Esophagus muscularis mucosa (tissue), 4 donors: Measurements from ENCODE around the gene SETD1A. TPM values are rescaled to one million over a fixed set of nuclear protein-coding genes. Genes with fewer than 3 reads are reported as not detected.

Experiments used
- DNase-seq: peaks from one replicate; pipeline ENCODE4 v3.0.0-alpha.2; 2017; ENCODE audit errors: extremely low spot score
- H3K27ac ChIP-seq, 4 donors: fragments of 200-600 bp; sonication (generic); replicated peaks in 1 of 4; 1 replicate in 3 of 4; 2 replicates in 1 of 4; pipeline ENCODE4 v1.5.1; 2016 to 2019; ENCODE audit warnings: mild to moderate bottlenecking in 1 of 4
- H3K27me3 ChIP-seq, 4 donors: fragments of 200-600 bp; sonication (generic); one replicate each; pipeline versions ENCODE4 v1.5.1 to v1.6.0; 2016 to 2019
- H3K36me3 ChIP-seq, 4 donors: fragments of 200-600 bp; sonication (generic); one replicate each; pipeline ENCODE4 v1.5.1; 2016 to 2019
- H3K4me1 ChIP-seq, 4 donors: fragments of 200-600 bp; sonication (generic); one replicate each; pipeline ENCODE4 v1.5.1; 2016 to 2019
- H3K4me3 ChIP-seq, 4 donors: fragments of 200-600 bp; sonication (generic); 1 replicate in 2 of 4; 2 replicates in 2 of 4; pipeline ENCODE4 v1.5.1; 2016 to 2019; ENCODE audit warnings: mild to moderate bottlenecking in 4 of 4, moderate library complexity in 1 of 4
- H3K9me3 ChIP-seq, 4 donors: fragments of 200-600 bp; sonication (generic); 1 replicate in 3 of 4; 2 replicates in 1 of 4; pipeline ENCODE4 v1.5.1; 2016 to 2019
- EP300 ChIP-seq: sonication (generic); formaldehyde crosslinking; IDR thresholded peaks from one replicate; pipeline ENCODE4 v1.6.1; 2017; ENCODE audit warnings: antibody characterized with exemption
- POLR2A ChIP-seq: fragments of 450-650 bp; IDR thresholded peaks from one replicate; pipeline ENCODE4 v1.6.1; 2017; ENCODE audit warnings: antibody characterized with exemption, moderate library complexity, mild to moderate bottlenecking, low read depth
- POLR2AphosphoS5 ChIP-seq, 2 donors: sonication (generic); formaldehyde crosslinking; IDR thresholded peaks; one replicate each; pipeline ENCODE4 v1.6.1; 2017; ENCODE audit warnings: antibody characterized with exemption in 2 of 2
- WGBS: methylation state at CpG from one replicate; pipeline ENCODE4 v1.1.5; 2018; 5-methylcytosine and 5-hydroxymethylcytosine counted together
- intact Hi-C: fragments of 100-400 bp; cut with DNase I; formaldehyde crosslinking; loops from one replicate; pipeline ENCODE4 v1.15.1; 2023
- total RNA-seq, 4 donors: library from RNA; depleted of rRNA; stranded (reverse); fragments of >200 nt; gene quantifications; one replicate each; pipeline versions ENCODE4 v1.1.0 to v1.2.1, GENCODE V29; 2016
- TF ChIP-seq, protein P1 (sequence below), 3 experiments: fragments of 200-600 bp in 2 of 3; fragments of 450-650 bp in 1 of 3; sonication (generic) in 2 of 3; IDR thresholded peaks; one replicate each; pipeline ENCODE4 v1.5.1; 2017 to 2019; ENCODE audit warnings: antibody characterized with exemption in 3 of 3, mild to moderate bottlenecking in 2 of 3, moderate library complexity in 1 of 3

The SETD1A gene
- total RNA-seq, 4 donors from 2014 or later = 7.1 to 25.4 (median 9.9) TPM

- peaks cover 12 to 54% (median 47%) of the 10 kb centered on the region in 4 donors for H3K36me3 ChIP-seq
- peak overlapping the region in 3 of 4 donors; percentile 50 to 64 (median 54) for H3K4me3 ChIP-seq
- no peak for DNase-seq
- no peak for TF ChIP-seq EP300
- TF ChIP-seq, protein P1, sequence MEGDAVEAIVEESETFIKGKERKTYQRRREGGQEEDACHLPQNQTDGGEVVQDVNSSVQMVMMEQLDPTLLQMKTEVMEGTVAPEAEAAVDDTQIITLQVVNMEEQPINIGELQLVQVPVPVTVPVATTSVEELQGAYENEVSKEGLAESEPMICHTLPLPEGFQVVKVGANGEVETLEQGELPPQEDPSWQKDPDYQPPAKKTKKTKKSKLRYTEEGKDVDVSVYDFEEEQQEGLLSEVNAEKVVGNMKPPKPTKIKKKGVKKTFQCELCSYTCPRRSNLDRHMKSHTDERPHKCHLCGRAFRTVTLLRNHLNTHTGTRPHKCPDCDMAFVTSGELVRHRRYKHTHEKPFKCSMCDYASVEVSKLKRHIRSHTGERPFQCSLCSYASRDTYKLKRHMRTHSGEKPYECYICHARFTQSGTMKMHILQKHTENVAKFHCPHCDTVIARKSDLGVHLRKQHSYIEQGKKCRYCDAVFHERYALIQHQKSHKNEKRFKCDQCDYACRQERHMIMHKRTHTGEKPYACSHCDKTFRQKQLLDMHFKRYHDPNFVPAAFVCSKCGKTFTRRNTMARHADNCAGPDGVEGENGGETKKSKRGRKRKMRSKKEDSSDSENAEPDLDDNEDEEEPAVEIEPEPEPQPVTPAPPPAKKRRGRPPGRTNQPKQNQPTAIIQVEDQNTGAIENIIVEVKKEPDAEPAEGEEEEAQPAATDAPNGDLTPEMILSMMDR (IDR thresholded peaks at IDR 0.05) = no peak
- TF ChIP-seq POLR2AphosphoS5 (IDR thresholded peaks at IDR 0.05) = no peak
- no peak for TF ChIP-seq POLR2A
- H3K9me3 ChIP-seq = no peaks in the 10 kb centered on the region
- WGBS = 87% methylated on average over 17 of the region's 29 CpGs
- no peaks in the 10 kb centered on the region for H3K27me3 ChIP-seq
- H3K4me1 ChIP-seq = peaks cover 11 to 22% (median 20%) of the 10 kb centered on the region in 4 donors
- intact Hi-C loops = loop anchor here (5.0 kb wide), 3 partner anchors 111 to 881 kb away; no protein-coding TSS in a partner anchor
- peak overlapping the region; percentile 66 to 77 (median 72) for H3K27ac ChIP-seq
These were observed 28.8 kb downstream of the SETD1A start for GRCh38 chr16:30986129-30986991.

DNA sequence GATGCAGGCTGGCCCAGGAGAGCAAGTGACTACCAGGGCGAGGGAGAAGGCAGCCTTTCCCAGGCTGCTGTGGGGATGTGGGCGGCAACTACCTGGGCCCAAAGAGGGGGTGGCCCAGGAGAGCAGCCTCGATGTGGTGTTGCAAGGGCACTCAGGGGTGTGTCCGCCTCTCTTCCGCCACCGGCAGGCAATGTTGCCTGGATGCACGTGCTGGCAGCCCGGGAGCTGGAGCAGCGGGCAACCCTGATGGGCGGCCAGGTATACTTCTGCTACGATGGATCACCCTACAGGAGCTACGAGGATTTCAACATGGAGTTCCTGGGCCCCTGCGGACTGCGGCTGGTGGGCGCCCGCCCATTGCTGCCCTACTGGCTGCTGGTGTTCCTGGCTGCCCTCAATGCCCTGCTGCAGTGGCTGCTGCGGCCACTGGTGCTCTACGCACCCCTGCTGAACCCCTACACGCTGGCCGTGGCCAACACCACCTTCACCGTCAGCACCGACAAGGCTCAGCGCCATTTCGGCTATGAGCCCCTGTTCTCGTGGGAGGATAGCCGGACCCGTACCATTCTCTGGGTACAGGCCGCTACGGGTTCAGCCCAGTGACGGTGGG, 30.1 kb downstream of the SETD1A start:
- no peaks in the 10 kb centered on the region for H3K9me3 ChIP-seq
- no peaks in the 10 kb centered on the region for H3K27me3 ChIP-seq
- peaks cover 12 to 41% (median 35%) of the 10 kb centered on the region in 4 donors for H3K36me3 ChIP-seq
- H3K27ac ChIP-seq = no peak overlapping the region
- WGBS = 92% methylated on average over 24 of the region's 30 CpGs
- DNase-seq = no peak
- H3K4me1 ChIP-seq = peaks cover 11 to 22% (median 20%) of the 10 kb centered on the region in 4 donors
- no peak overlapping the region for H3K4me3 ChIP-seq
- intact Hi-C loops = loop anchor here (5.0 kb wide), 3 partner anchors 110 to 880 kb away; no protein-coding TSS in a partner anchor
- TF ChIP-seq POLR2AphosphoS5 (IDR thresholded peaks at IDR 0.05) (no peak), POLR2A (no peak), EP300 (no peak)
- TF ChIP-seq, protein P1 (IDR thresholded peaks at IDR 0.05) = no peak

GRCh38 chr16:30989469-30990047, 32.0 kb downstream of the SETD1A start:
- H3K4me1 ChIP-seq = peaks cover 11 to 18% (median 17%) of the 10 kb centered on the region in 4 donors
- H3K4me3 ChIP-seq = no peak overlapping the region
- intact Hi-C loops = loop anchor here (5.0 kb wide), 3 partner anchors 108 to 878 kb away; no protein-coding TSS in a partner anchor
- 85% methylated on average over 21 of the region's 23 CpGs for WGBS
- H3K27ac ChIP-seq = no peak overlapping the region
- no peaks in the 10 kb centered on the region for H3K27me3 ChIP-seq
- no peaks in the 10 kb centered on the region for H3K9me3 ChIP-seq
- peaks cover 0 to 22% (median 16%) of the 10 kb centered on the region in 4 donors for H3K36me3 ChIP-seq
- TF ChIP-seq, protein P1 (IDR thresholded peaks at IDR 0.05) = no peak
- TF ChIP-seq POLR2A (no peak), EP300 (no peak), POLR2AphosphoS5 (IDR thresholded peaks at IDR 0.05) (no peak)
- no peak for DNase-seq

DNA sequence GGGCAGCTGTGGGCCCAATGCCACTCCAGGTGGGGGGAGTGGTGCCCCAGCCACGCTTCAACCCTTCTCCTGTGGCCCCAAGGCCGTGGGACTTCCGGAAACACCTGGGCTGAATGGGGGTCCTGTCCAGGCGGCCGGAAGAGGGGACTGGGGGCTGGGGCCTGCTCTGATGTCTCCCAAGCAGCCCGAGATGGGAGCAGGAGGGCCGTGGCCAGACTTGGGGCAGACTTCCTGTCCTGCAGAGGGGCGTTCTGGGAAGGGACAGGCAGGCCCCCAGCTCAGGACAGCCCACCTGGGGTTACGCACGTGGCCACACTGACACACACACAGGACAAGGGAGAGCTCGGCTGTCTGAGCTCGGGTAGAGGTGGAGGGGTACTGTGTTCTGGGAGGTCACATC, 32.6 kb downstream of the SETD1A start:
- Histone ChIP-seq H3K4me1 (peaks cover 11 to 13% (median 12%) of the 10 kb centered on the region in 4 donors), H3K9me3 (no peaks in the 10 kb centered on the region), H3K4me3 (no peak overlapping the region), H3K27ac (no peak overlapping the region), H3K27me3 (no peaks in the 10 kb centered on the region), H3K36me3 (peaks cover 0 to 20% (median 14%) of the 10 kb centered on the region in 4 donors)
- intact Hi-C loops = no loop called here
- DNase-seq = no peak
- 90% methylated on average over 4 of the region's 12 CpGs for whole genome bisulfite sequencing
- TF ChIP-seq POLR2A (no peak), POLR2AphosphoS5 (IDR thresholded peaks at IDR 0.05) (no peak), EP300 (no peak)
- TF ChIP-seq, protein P1 (IDR thresholded peaks at IDR 0.05) = no peak
